ENCODE data around the gene FRMD8.

FRMD8 gene

GRCh38 chr11:65386307-65387140 is at the start of gene FRMD8:
Gene FRMD8 (plus strand): TSS chr11:65386637. CDS start chr11:65387037, 400 bp downstream.
- peak; percentile 67 to 82 (median 74) for DNase-seq (ENCODE audit: low read depth in 3 of 3)

- DNase-seq (ENCODE audit: low read depth in 3 of 3), result no peak
Measured at GRCh38 chr11:65338676-65339075, 47.8 kb upstream of the FRMD8 start.

- DNase-seq (ENCODE audit: low read depth in 3 of 3), result no peak
Measured at GRCh38 chr11:65340226-65340625, 46.2 kb upstream of the FRMD8 start.

GRCh38 chr11:65341856-65342255 is 44.6 kb upstream of the FRMD8 start:
- DNase-seq (ENCODE audit: low read depth in 3 of 3), result no peak

- DNase-seq (ENCODE audit: low read depth in 3 of 3), result no peak
Measured at GRCh38 chr11:65351511-65351910, 34.9 kb upstream of the FRMD8 start.

- DNase-seq (ENCODE audit: low read depth in 3 of 3), result no peak
Measured at GRCh38 chr11:65352783-65353182, 33.7 kb upstream of the FRMD8 start.

GRCh38 chr11:65353376-65353775 is 33.1 kb upstream of the FRMD8 start:
- DNase-seq (ENCODE audit: low read depth in 3 of 3), result no peak

- no peak for DNase-seq (ENCODE audit: low read depth in 3 of 3)
Measured at GRCh38 chr11:65353900-65354264, 32.6 kb upstream of the FRMD8 start.

GRCh38 chr11:65354265-65355012 is 32.0 kb upstream of the FRMD8 start, which contains the start of gene TIGD3:
Gene TIGD3 (plus strand): TSS chr11:65354751. CDS start chr11:65355809, 1,058 bp downstream.
- peak; percentile 91 to 99 (median 94) for DNase-seq (ENCODE audit: low read depth in 3 of 3)

GRCh38 chr11:65355013-65355775 is 31.2 kb upstream of the FRMD8 start:
- peak in 1 of 3 experiments; percentile 59 for DNase-seq (ENCODE audit: low read depth in 3 of 3)

- DNase-seq (ENCODE audit: low read depth in 3 of 3), result no peak
Measured at GRCh38 chr11:65355776-65356393, 30.6 kb upstream of the FRMD8 start.

- DNase-seq (ENCODE audit: low read depth in 3 of 3), result no peak
Measured at GRCh38 chr11:65356394-65356972, 30.0 kb upstream of the FRMD8 start.

- no peak for DNase-seq (ENCODE audit: low read depth in 3 of 3)
Measured at GRCh38 chr11:65357856-65358356, 28.5 kb upstream of the FRMD8 start.

- DNase-seq (ENCODE audit: low read depth in 3 of 3), result no peak
Measured at GRCh38 chr11:65362320-65362931, 24.0 kb upstream of the FRMD8 start.

GRCh38 chr11:65362966-65363365 is 23.5 kb upstream of the FRMD8 start:
- no peak for DNase-seq (ENCODE audit: low read depth in 3 of 3)

GRCh38 chr11:65363770-65364169 is 22.7 kb upstream of the FRMD8 start:
- DNase-seq (ENCODE audit: low read depth in 3 of 3), result no peak

GRCh38 chr11:65366340-65366773 is 20.1 kb upstream of the FRMD8 start:
- no peak for DNase-seq (ENCODE audit: low read depth in 3 of 3)

- no peak for DNase-seq (ENCODE audit: low read depth in 3 of 3)
Measured at GRCh38 chr11:65370659-65371049, 15.8 kb upstream of the FRMD8 start.

GRCh38 chr11:65373839-65374580 is 12.4 kb upstream of the FRMD8 start:
- no peak for DNase-seq (ENCODE audit: low read depth in 3 of 3)

- no peak for DNase-seq (ENCODE audit: low read depth in 3 of 3)
Measured at GRCh38 chr11:65375012-65375411, 11.4 kb upstream of the FRMD8 start.
